Activated CD4-positive, alpha-beta T cell treated with anti-CD3 and anti-CD28 coated beads, Interleukin-10, Interleukin-2, amounts not matched to agents 100 ng/mL and 50 ng/mL, durations not matched to agents 16 hours and 8 hours (primary cell): ENCODE results near the gene JMJD6.
A peak's percentile ranks its signal among the peaks of the same experiment; 100 is the strongest.
"Not testable (repeated sequence)": the region's sequence is repeated elsewhere in the genome, so short reads cannot be mapped to it uniquely, and the experiment has no call there.

Experiments
- DNase-seq: peaks from one replicate; pipeline ENCODE4 v3.0.0-alpha.2; 2020

Gene JMJD6

GRCh38 chr17:76716146-76716838 is 10.1 kb downstream of the JMJD6 start:
- DNase-seq: peak; percentile 58

DNA sequence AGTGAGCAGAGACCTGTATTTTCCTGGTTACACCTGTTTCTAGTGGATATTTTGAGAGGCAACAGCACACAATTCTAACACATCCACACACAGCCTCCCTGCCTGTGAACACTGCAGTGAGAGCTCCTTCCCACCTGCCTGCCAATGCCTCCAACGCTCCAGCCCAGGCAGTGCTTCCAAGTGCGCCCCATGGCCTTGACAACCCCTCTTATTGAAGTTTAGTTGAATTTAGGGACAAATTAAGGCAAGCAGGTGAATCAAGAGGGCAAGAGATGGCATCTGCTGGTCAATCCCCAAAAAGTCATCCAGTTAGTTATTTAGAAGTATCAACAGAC is 10.9 kb downstream of the JMJD6 start:
- DNase-seq: no peak

- DNase-seq: peak; percentile 73
Measured at GRCh38 chr17:76714822-76715495, 11.4 kb downstream of the JMJD6 start.

DNA sequence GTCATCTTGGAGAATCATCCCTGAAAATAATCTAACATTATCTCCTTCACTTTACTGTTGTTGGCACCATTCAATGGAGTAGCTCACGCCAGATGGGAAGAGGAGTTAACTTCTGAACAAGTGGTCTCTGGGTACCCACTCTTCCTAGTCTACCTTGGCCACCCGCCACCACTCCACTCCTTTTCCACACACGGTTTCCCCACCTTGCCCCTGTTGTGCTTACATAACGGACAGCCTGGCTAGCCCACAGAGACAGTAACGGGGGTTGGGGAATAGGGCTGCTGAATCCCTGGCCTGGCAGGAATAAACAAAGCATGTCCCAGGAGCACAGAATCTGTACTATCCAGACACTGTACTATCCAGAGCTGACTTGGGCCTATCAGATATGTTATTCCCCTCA is 12.1 kb downstream of the JMJD6 start:
- no peak for DNase-seq

GRCh38 chr17:76713765-76714164 is 12.6 kb downstream of the JMJD6 start:
- no peak for DNase-seq

GRCh38 chr17:76712321-76712720 is 14.1 kb downstream of the JMJD6 start:
- DNase-seq: not testable (repeated sequence)

DNA sequence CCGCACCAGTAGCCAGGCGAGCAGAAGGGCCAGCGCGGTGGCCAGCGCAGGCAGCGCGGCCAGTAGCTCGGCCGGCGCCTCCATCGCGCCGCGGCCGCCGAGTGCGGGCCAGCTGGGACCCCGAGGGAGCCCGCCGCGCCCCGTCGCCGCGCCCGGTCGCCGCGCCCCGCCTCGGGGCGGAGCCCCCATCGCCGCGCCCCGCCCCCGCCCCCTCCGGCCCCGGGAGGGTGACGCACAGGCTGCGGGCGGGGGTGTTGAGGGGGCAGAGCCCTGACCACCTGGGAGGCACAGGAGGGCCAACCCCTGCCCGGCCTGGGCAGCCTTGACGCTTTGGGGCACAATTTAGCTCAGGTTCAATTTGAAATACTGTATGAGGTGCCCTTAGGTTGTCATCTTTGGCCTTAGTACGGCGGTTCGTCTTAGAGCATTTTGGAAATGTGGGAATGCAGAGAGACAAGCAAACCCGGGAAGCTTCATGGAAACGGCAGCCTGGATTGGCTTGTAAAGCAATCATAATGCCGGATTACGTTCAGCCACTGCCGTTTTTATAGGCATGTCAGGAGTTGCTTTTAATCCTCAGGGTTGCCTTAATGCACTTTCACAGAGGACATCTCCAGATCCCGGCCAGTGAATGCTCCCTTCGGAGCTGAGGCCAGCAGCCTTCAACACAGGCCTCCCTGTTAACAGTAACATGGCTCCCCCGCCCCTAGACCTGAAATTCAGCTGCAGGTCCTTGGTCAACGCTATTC is 15.4 kb downstream of the JMJD6 start, which contains the start of gene MXRA7:
TSS of gene MXRA7 (minus strand) at position 103 of the 749 bp plus-strand sequence. CDS start at position 84, 19 bp downstream.
- peak; percentile 44 for DNase-seq

GRCh38 chr17:76709951-76710862 is 16.2 kb downstream of the JMJD6 start:
- not testable (repeated sequence) for DNase-seq

DNA sequence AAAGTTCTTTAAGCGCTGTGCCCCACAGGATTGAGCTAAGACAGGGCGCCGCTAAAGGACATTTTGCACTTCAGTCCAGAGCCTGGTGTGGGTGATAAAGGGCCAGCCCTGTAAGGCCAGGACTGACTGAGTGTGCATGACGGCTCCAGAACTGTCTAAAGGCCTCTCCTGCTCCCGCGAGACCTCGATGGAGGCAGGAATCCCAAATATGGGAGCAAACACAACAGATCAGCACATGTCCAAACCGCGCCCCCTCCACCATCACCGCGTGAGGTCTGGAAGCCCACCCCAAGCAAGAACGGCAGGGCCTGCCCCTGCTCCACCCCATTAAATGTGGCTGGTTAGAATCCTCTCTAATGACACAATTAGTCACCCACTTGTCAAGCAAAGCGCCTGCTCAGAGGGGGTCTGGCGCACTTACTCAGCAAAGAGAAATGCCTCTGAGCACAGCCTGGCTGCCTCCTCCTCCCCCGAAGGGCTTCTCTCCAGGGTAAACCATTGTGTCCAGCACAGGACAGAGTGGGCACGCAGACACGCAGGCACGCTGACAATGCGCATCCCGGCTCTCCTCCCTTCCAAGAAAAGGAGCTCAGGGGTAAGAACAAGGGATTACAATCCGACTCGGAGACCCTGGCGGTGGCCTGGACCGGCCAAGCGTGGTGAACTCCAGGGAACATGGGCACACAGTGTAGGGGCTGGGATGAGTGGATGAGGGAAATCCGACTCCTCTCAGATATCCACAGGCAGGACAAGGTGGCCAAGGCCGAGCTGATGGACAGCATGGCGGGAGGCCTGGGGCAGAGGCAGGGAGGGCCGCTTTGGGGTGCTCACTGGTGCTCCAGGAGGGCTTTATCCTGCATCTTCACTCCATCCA is 17.1 kb downstream of the JMJD6 start:
- DNase-seq: no peak

GRCh38 chr17:76707985-76708807 is 18.2 kb downstream of the JMJD6 start:
- no peak for DNase-seq

GRCh38 chr17:76706817-76707216 is 19.6 kb downstream of the JMJD6 start:
- DNase-seq: no peak

DNA sequence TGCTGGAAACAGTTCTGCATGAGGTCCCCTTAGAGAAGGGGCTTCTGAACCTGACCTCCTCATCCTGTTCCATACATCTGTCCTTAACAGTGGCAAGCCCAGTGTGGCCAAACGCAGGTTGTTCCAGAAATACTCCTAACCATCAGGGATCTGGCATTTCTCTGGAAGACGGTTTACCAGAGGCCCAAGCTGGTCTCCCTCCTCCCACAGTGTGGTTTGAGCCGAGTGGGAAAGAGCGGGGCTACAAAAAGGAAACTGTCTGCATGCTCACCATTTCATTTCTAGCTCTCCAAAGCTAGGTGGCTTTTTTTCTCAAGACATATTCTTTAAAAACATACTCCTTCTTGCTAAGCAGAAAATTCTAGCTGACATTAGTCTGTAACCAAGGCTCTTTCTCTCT is 21.6 kb downstream of the JMJD6 start:
- DNase-seq: no peak

DNA sequence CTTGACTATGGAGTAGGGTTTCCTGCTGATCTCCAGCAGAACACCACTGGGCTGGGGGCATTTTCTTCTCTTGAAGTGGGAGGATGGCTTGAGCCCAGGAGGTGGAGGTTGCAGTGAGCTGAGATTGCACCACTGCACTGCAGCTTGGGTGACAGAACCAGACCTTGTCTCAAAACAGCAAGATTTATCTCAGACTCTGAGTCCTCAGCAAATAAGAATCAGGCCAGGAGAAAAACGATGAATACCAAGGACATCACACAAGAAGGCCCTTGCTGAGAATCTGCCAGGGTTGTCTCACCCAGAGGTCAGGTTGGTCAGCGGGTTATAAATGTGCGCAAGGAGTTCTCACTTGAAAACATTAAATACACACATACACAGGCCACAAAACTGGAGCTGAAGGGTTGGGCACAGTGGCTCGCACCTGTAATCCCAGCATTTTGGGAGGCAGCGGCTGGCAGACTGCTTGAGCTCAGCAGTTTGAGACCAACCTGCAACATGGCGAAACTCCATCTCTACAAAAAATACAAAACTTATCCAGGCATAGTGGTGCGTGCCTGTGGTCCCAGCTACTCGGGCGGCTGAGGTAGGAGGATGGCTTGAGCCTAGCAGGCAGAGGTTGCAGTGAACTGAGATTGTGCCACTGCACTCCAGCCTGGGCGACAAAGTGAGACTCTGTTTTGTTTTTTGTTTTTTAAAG is 23.3 kb downstream of the JMJD6 start:
- DNase-seq: no peak

DNA sequence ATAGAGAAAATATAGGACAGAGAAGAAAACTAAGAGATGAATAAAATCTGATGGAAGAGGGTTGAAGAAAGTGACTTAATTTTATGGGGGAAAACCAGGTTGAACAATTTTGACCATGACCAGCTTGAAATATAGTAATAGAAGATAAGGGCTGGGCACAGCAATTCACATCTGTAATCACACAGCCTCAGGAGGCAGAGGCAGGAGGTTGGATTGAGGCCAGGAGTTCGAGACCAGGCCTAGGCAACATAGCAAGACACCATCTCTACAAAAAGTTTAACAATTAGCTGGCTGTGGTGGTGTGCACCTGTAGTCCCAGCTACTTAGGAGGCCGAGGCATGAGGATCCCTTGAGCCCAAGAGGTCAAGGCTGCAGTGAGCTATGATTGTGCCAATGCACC is 24.3 kb downstream of the JMJD6 start:
- no peak for DNase-seq

DNA sequence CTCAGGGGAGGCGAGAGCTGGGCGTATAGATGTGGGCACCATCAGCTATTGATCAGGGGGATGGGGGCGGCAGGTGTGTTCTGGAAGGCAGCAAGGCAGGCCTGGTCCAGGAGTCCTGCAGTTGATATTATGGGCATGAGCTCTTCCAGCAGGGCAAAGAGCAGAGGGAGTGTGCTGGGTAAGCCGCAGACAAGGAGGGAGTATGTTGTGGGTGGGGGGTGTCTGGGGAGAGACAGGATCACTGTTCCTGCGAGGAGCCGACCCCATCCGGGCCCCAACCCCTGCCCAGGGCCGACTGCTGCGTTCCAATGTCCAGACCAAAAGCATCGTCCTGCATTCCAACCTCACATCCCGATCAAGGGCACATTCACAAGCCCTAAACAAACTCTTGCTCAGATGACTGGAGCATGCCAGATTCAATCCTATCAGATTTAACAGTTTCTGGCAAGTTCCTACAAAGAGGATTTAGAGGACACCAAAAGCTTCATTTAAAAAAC is 24.9 kb downstream of the JMJD6 start:
- no peak for DNase-seq

DNA sequence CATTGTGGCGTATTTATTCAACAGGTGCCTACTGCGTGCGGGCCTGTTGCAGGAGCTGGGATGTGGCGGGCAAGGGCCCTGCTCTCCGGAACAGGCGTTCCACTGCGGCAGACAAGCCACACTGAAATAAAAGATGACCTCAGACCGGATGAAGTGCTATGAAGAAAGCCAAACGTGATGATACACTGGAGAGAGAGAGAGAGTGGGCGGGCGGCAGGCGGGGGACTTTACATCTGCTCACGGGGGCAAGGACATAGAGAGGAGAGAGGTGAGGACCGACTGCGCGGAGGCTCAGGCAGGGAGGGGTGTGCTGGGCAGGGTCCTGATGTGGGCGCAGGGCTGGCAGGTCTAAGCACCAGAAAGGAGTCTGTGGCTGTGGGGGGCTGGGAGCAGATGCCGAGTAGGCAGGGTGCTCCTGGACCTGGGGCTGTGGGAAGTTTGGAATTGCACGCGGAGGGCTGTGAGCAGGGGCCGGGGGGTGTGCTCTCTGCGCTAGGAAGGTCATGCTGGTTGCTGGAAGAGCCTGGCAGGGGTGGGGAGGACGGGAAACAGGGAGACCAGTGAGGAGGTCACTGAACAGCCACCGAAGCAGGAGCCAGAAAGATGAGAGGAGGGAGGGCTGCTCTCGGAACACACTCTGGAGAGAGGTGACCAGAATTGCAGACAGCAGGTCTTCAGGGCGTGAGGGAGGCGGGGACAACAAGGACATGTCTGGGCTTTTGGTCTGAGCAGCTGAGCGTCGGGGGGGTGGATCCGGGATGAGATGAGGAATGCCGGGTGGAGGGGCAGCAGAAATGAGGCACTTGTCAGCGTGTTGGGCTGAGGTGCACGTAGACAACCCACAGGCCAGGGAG is 25.6 kb downstream of the JMJD6 start:
- DNase-seq: no peak

GRCh38 chr17:76700270-76700616 is 26.2 kb downstream of the JMJD6 start:
- DNase-seq: no peak

DNA sequence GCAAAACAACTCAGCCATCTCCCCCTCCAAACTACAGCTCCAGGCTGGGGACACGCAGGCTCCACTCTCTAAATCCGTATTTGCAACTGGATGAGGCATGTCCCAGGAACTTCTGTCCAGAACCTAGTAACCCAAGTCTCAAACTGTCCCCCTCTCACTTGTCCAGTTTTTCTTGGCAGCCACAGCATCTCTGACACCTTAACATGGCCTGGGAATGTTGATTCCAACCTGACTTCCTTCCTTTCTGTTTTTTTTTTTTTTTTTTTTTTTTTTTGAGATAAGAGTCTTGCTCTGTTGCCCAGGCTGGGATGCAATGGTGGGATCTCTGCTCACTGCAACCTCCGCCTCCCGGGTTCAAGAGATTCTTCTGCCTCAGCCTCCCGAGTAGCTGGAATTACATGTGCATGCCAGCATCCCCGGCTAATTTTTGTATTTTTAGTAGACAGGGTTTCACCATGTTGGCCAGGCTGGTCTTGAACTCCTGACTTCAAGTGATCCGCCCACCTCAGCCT is 27.9 kb downstream of the JMJD6 start:
- not testable (repeated sequence) for DNase-seq
